GM23248 (cell line): ENCODE results near the gene ZMIZ1.

ENCODE experiments used
- EZH2 ChIP-seq: fragments of 200-600 bp; sonication (generic); IDR thresholded peaks from 2 replicates; pipeline ENCODE4 v1.6.1; 2018; ENCODE audit warnings: antibody characterized with exemption, mild to moderate bottlenecking; ENCODE audit not compliant: insufficient read depth, poor library complexity, severe bottlenecking
- EZH2phosphoT487 ChIP-seq: fragments of 200-600 bp; sonication (generic); IDR thresholded peaks from 2 replicates; pipeline ENCODE4 v1.6.1; 2018; ENCODE audit warnings: antibody characterized with exemption, moderate library complexity, mild to moderate bottlenecking, low read depth; ENCODE audit not compliant: insufficient read depth

DNA sequence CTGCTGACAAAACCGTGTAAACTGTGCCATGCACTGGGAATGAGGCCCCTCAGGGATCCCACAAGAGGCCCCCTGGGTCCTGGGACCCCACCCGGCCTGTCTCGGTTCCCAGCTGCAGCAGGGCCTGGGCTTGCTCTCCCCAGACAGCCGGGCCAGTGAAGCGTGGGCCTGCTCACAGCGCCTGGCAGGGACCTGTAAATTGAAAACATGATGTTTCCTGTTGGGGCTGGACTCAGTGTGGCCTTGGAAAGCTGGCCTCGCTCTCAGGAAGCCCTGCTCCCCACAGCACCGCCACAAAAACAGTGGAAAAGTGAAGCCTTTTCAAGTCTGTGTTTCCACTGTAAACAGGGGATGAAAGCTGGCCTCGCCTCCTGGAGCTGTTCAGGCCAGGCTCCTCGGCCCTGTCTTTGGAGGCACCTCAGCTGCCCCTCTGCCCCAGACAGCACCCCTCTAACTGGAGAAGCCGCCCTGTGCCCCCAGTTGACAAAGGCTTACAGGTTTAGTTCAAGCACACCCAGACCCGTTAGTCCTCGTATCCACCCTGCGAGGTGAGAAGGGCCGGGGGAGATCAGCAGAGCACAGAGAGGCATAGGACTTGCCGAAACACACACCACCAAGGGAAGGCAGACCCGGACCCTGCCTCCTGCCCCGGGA lies 108.3 kb downstream of the ZMIZ1 start:
- TF ChIP-seq EZH2, result no peak
- no peak for TF ChIP-seq EZH2phosphoT487
